Measurements from ENCODE around the gene TMEM266.

Gene TMEM266

DNA sequence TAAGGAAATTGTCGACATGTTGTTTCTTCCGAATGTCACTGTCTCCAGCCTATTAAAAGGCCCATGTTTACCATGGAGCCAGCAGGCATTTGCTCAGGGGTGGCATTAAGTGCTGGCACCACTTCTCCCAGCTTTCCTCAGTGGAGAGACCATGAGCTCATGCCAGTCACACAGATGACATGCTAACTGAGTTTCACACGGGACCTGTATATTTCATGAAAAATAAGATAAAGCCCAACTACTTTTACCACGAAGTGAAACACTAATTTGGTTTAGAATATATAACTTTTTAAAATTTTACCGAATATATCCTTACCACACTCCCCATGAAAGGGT lies 158.1 kb downstream of the TMEM266 start:
- Histone ChIP-seq H3K4me1 (ENCODE audit: control insufficient read depth, insufficient read depth, low read length) (no peaks in the 10 kb centered on the region), H3K9me3 (ENCODE audit: control insufficient read depth, insufficient read depth, low read length) (no peaks in the 10 kb centered on the region), H3K9ac (ENCODE audit: low read depth, low read length) (no peak overlapping the region), H3K36me3 (ENCODE audit: control insufficient read depth, insufficient read depth, low read length) (no peaks in the 10 kb centered on the region), H3K4me3 (ENCODE audit: low read depth, low read length) (no peak overlapping the region), H3K27me3 (ENCODE audit: control insufficient read depth, insufficient read depth, low read length) (no peaks in the 10 kb centered on the region)

DNA sequence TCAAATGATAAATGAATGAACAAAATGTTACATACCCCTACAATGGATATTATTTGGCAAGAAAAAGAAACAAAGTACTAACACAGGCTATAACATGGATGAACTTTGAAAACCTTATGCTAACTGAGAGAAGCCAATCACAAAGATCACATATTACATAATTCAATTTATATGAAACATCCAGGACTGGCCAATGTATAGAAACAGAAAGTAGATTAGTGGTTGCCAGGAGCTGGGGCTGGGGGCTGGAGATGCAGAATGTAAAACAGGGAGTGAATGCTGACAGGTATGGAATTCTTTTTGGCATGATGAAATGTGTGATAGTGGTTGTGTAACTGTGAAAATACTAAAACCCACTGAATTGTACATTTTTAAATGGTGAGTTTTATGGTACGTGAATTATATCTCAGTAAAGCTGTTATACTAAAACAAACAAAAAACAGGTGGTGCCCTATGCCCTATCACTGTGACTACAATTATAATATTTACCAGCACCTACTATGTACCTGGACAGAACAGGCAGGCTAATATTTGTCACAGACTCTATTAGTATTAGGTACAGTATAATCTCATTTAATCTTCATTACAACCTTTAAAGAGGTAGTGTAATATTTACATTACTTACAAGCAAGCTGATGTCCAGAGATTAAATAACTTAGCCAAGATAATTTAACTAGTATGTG lies 161.4 kb downstream of the TMEM266 start:
- Histone ChIP-seq H3K27me3 (ENCODE audit: control insufficient read depth, insufficient read depth, low read length) (no peaks in the 10 kb centered on the region), H3K36me3 (ENCODE audit: control insufficient read depth, insufficient read depth, low read length) (peaks cover 3% of the 10 kb centered on the region), H3K4me1 (ENCODE audit: control insufficient read depth, insufficient read depth, low read length) (no peaks in the 10 kb centered on the region), H3K9me3 (ENCODE audit: control insufficient read depth, insufficient read depth, low read length) (no peaks in the 10 kb centered on the region), H3K4me3 (ENCODE audit: low read depth, low read length) (no peak overlapping the region), H3K9ac (ENCODE audit: low read depth, low read length) (no peak overlapping the region)

DNA sequence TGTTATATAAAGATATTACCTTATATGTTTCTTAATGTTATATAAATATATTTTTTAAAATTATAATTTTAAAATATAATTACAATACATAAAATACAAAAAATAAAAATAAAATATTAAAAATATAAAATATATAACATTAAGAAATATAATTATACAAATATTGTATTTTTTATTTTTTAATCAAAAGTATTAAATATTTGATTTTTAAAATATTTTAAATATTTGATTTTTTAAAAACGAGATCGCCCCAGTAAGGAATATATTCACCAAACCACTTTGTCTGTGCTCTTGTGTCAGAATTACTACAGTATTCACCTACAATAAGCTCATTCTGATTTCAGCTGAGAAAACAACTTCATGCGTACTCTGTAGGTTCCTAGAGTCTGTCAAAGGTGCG lies 162.4 kb downstream of the TMEM266 start:
- H3K4me1 ChIP-seq (ENCODE audit: control insufficient read depth, insufficient read depth, low read length) = no peaks in the 10 kb centered on the region
- H3K9me3 ChIP-seq (ENCODE audit: control insufficient read depth, insufficient read depth, low read length) = no peaks in the 10 kb centered on the region
- H3K9ac ChIP-seq (ENCODE audit: low read depth, low read length) = no peak overlapping the region
- H3K4me3 ChIP-seq (ENCODE audit: low read depth, low read length) = no peak overlapping the region
- no peaks in the 10 kb centered on the region for H3K27me3 ChIP-seq (ENCODE audit: control insufficient read depth, insufficient read depth, low read length)
- peaks cover 3% of the 10 kb centered on the region for H3K36me3 ChIP-seq (ENCODE audit: control insufficient read depth, insufficient read depth, low read length)

DNA sequence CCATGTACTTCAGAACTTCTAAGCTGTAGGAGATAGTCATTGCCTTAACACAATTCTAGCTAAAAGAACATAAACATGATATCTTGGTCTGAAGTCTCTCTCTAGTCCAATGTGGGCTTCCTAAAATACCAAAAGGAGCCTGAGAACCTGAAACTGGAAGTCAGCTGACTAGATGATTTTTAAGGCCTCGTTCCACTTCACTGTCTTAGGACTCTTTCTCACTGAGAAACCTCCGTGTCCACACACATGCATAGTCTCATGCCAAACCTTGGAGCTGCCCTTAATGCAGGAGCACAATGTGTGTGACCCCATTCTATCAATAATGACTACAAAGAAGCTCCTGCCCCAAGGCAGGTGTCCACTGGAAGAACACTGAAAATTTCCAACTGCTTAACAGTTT lies 163.7 kb downstream of the TMEM266 start:
- Histone ChIP-seq H3K9ac (ENCODE audit: low read depth, low read length) (no peak overlapping the region), H3K4me1 (ENCODE audit: control insufficient read depth, insufficient read depth, low read length) (no peaks in the 10 kb centered on the region), H3K4me3 (ENCODE audit: low read depth, low read length) (no peak overlapping the region), H3K36me3 (ENCODE audit: control insufficient read depth, insufficient read depth, low read length) (peaks cover 3% of the 10 kb centered on the region), H3K27me3 (ENCODE audit: control insufficient read depth, insufficient read depth, low read length) (no peaks in the 10 kb centered on the region), H3K9me3 (ENCODE audit: control insufficient read depth, insufficient read depth, low read length) (no peaks in the 10 kb centered on the region)

DNA sequence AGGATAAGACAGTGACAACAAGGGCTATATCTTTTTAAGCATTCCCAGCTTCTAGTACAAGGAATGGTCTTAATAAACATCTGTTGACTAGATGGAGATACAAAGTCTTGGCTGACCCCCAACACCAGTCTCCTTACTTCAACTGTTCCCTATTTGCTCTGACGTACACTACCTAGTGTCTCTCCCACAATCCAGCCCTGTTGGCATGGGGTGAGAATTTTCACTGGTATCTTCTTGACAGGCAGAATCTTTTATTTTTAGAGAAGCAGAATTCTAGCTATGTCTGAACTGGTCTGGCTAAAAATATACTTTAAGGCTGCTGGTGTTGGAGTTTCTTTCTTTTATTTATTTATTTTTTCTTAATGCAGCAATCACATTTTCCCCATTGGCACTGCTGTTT lies 169.5 kb downstream of the TMEM266 start:
- H3K9ac ChIP-seq (ENCODE audit: low read depth, low read length) = no peak overlapping the region
- H3K36me3 ChIP-seq (ENCODE audit: control insufficient read depth, insufficient read depth, low read length) = peaks cover under 1% of the 10 kb centered on the region
- H3K4me3 ChIP-seq (ENCODE audit: low read depth, low read length) = no peak overlapping the region
- H3K27me3 ChIP-seq (ENCODE audit: control insufficient read depth, insufficient read depth, low read length) = no peaks in the 10 kb centered on the region
- no peaks in the 10 kb centered on the region for H3K9me3 ChIP-seq (ENCODE audit: control insufficient read depth, insufficient read depth, low read length)
- H3K4me1 ChIP-seq (ENCODE audit: control insufficient read depth, insufficient read depth, low read length) = no peaks in the 10 kb centered on the region

DNA sequence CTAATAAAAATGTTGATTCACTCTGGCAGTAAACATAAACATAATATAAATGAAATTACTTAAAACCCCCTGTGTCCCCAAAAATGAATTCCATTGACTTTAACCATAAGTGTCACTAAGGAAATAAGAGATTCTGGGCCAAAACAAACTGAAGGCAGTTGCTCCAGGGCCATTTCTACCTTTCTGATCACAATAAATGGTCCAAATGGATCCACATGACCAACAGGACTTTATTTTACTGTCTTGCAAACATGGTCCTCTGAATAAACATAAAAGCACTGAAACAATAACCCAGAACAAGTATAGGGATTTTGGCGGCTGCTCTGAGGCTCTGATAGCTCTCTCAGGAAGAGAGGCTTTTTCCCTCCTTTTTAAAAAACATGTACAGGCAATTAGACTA lies 174.1 kb downstream of the TMEM266 start:
- H3K27me3 ChIP-seq (ENCODE audit: control insufficient read depth, insufficient read depth, low read length) = no peaks in the 10 kb centered on the region
- no peak overlapping the region for H3K4me3 ChIP-seq (ENCODE audit: low read depth, low read length)
- H3K9me3 ChIP-seq (ENCODE audit: control insufficient read depth, insufficient read depth, low read length) = no peaks in the 10 kb centered on the region
- H3K9ac ChIP-seq (ENCODE audit: low read depth, low read length) = no peak overlapping the region
- no peaks in the 10 kb centered on the region for H3K36me3 ChIP-seq (ENCODE audit: control insufficient read depth, insufficient read depth, low read length)
- H3K4me1 ChIP-seq (ENCODE audit: control insufficient read depth, insufficient read depth, low read length) = peaks cover 6% of the 10 kb centered on the region

DNA sequence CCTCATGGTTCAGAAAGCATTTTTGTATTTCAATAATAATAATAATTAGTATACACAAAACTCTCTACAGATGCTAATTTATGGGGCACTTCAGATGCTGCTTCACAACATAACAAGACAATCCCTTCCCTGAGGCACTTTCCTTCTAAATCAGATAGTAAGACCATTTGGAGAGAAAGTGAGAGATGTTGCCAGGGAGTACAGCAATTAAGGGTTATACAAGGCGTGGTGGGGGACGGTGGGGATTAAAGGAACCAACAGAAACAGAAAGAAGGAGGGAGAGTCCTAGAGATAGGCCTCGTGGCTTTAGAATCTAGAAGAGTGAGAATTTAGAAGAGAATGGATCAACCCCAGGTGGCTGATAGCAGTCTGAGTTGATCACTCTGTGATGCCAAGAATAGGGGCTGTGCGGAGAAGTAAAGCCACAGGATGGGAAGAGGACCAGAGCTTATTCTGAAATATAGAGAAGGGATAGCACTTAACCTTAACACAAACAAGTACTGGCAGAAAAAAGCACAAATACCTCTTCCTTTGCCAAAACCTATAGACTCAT lies 174.6 kb downstream of the TMEM266 start:
- H3K4me3 ChIP-seq (ENCODE audit: low read depth, low read length) = no peak overlapping the region
- H3K9ac ChIP-seq (ENCODE audit: low read depth, low read length) = no peak overlapping the region
- no peaks in the 10 kb centered on the region for H3K36me3 ChIP-seq (ENCODE audit: control insufficient read depth, insufficient read depth, low read length)
- H3K27me3 ChIP-seq (ENCODE audit: control insufficient read depth, insufficient read depth, low read length) = no peaks in the 10 kb centered on the region
- H3K4me1 ChIP-seq (ENCODE audit: control insufficient read depth, insufficient read depth, low read length) = peaks cover 6% of the 10 kb centered on the region
- no peaks in the 10 kb centered on the region for H3K9me3 ChIP-seq (ENCODE audit: control insufficient read depth, insufficient read depth, low read length)

DNA sequence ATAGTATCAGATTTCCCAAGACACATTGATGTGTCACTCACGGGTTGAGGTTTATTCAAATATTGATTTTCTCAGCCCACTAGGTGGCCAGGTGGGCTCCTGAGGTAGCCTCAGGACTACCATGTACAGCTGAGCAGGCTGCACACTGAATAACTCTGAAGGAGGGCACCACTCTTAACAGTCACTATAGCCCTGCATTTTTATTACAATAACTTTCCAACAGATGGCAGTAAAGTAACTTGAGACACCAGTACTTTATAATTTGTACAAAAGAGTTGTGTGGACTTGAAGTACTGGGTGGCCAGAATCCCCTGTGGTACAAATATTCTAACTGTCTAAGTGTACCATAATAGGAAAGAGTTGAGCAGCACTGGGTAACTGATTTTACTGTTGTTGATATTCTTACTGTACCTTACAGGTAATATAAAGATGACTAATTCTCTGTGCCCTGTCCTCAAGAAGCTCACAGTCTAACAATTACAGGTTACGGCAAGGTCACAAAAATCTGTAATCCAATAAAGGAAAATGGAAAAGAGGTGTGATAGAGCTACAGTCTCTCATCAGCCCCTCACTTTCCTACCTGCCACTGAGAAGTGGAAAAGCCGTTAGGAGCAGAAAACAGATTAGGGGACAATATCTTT lies 175.5 kb downstream of the TMEM266 start:
- no peak overlapping the region for H3K4me3 ChIP-seq (ENCODE audit: low read depth, low read length)
- H3K4me1 ChIP-seq (ENCODE audit: control insufficient read depth, insufficient read depth, low read length) = peaks cover 6% of the 10 kb centered on the region
- no peaks in the 10 kb centered on the region for H3K9me3 ChIP-seq (ENCODE audit: control insufficient read depth, insufficient read depth, low read length)
- H3K36me3 ChIP-seq (ENCODE audit: control insufficient read depth, insufficient read depth, low read length) = no peaks in the 10 kb centered on the region
- H3K9ac ChIP-seq (ENCODE audit: low read depth, low read length) = no peak overlapping the region
- H3K27me3 ChIP-seq (ENCODE audit: control insufficient read depth, insufficient read depth, low read length) = no peaks in the 10 kb centered on the region

DNA sequence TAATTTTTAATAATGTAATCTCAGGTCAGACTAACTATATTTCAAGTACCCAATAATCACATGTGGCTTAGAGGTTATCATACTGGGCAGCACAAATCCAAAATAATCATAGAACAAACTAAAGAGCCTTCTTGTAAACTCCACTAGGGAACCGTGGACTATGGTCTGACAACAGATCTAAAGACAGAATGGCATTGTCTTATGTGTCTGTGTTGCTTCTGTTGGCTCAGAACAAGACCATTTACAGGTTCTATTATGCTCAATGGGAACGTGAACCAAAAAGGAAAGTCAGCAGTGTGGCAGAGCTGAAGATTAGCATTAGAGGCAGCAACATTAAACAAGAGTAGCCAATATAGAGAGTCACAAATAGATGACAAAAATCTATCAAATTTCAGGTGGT lies 176.6 kb downstream of the TMEM266 start:
- Histone ChIP-seq H3K4me3 (ENCODE audit: low read depth, low read length) (no peak overlapping the region), H3K36me3 (ENCODE audit: control insufficient read depth, insufficient read depth, low read length) (no peaks in the 10 kb centered on the region)

DNA sequence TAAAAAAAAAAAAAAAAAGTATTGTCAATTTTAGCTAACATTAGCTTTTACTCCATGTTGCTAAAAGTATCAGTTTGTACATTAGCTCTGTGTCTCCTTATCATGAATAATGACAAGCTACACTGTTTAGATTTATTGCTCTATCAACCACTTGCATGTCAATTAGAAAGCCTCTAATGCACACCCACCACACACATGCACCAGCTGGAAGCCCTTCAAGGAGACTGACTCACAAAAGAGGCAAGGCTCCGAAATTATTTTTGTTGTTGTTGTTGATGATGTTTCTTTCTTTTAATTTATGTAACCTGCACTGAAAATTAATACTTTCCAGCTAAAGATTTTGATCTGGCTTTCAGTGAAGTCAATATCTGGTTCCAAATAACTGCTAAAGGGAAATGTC lies 180.0 kb downstream of the TMEM266 start:
- no peaks in the 10 kb centered on the region for H3K27me3 ChIP-seq (ENCODE audit: control insufficient read depth, insufficient read depth, low read length)
- no peaks in the 10 kb centered on the region for H3K9me3 ChIP-seq (ENCODE audit: control insufficient read depth, insufficient read depth, low read length)
- no peaks in the 10 kb centered on the region for H3K36me3 ChIP-seq (ENCODE audit: control insufficient read depth, insufficient read depth, low read length)
- peaks cover 4% of the 10 kb centered on the region for H3K4me1 ChIP-seq (ENCODE audit: control insufficient read depth, insufficient read depth, low read length)
- H3K9ac ChIP-seq (ENCODE audit: low read depth, low read length) = no peak overlapping the region
- H3K4me3 ChIP-seq (ENCODE audit: low read depth, low read length) = no peak overlapping the region

More for the DNA sequence above, 176.6 kb downstream of the TMEM266 start:
- no peaks in the 10 kb centered on the region for H3K9me3 ChIP-seq (ENCODE audit: control insufficient read depth, insufficient read depth, low read length)
- H3K4me1 ChIP-seq (ENCODE audit: control insufficient read depth, insufficient read depth, low read length) = peaks cover 6% of the 10 kb centered on the region
- no peak overlapping the region for H3K9ac ChIP-seq (ENCODE audit: low read depth, low read length)
- no peaks in the 10 kb centered on the region for H3K27me3 ChIP-seq (ENCODE audit: control insufficient read depth, insufficient read depth, low read length)

DNA sequence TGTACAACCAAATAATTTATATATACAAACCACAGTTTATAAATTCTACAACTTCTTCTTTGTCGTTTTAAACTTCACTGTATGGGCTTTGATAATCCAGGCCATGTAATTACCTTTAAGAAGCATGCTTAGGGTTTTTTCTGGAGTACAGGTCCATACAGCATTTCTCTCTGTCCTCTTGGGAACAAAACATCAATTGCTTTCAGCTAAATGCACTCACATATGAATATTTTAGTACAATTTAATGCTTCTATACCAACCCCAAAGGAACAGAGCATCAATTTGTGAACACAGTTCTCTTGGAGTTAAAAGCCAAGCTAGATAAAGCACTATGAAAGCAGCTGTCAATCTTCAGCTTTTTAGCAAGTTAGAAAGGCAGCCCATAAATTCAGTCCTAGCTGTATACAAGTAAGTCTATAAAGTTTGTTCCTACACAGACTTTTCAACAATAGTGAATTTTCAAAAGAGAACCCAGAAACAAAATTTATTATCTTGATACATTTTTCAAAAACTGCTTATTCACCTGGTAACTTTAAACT lies 185.4 kb downstream of the TMEM266 start:
- H3K4me1 ChIP-seq (ENCODE audit: control insufficient read depth, insufficient read depth, low read length) = no peaks in the 10 kb centered on the region
- no peaks in the 10 kb centered on the region for H3K9me3 ChIP-seq (ENCODE audit: control insufficient read depth, insufficient read depth, low read length)
- no peaks in the 10 kb centered on the region for H3K36me3 ChIP-seq (ENCODE audit: control insufficient read depth, insufficient read depth, low read length)
- H3K27me3 ChIP-seq (ENCODE audit: control insufficient read depth, insufficient read depth, low read length) = no peaks in the 10 kb centered on the region
- H3K4me3 ChIP-seq (ENCODE audit: low read depth, low read length) = no peak overlapping the region
- H3K9ac ChIP-seq (ENCODE audit: low read depth, low read length) = no peak overlapping the region

DNA sequence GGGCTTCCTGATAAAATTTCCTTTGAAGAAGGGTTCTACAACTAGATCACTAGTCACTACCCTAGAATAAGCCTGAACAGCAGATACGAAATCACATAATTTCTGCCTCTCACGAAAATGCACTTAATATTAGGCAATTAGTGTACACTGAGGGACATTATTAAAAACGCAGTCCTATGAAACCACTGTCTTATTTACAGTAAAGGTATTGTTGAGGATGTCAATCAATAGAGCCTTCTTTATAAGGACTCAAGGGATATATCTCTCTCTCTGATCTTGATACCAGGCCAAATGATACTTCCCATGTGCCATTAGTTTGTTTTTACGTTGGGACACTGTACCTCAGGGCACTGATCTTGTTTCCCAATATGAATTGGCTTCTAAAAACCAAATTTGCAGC lies 191.9 kb downstream of the TMEM266 start:
- H3K36me3 ChIP-seq (ENCODE audit: control insufficient read depth, insufficient read depth, low read length) = no peaks in the 10 kb centered on the region
- H3K4me3 ChIP-seq (ENCODE audit: low read depth, low read length) = no peak overlapping the region
- H3K4me1 ChIP-seq (ENCODE audit: control insufficient read depth, insufficient read depth, low read length) = peaks cover 5% of the 10 kb centered on the region
- H3K27me3 ChIP-seq (ENCODE audit: control insufficient read depth, insufficient read depth, low read length) = no peaks in the 10 kb centered on the region
- no peak overlapping the region for H3K9ac ChIP-seq (ENCODE audit: low read depth, low read length)
- no peaks in the 10 kb centered on the region for H3K9me3 ChIP-seq (ENCODE audit: control insufficient read depth, insufficient read depth, low read length)

All from iPS-15b (cell line).